HepG2 (cell line): ENCODE results near the gene CAVIN1. TPM values are rescaled to one million over a fixed set of nuclear protein-coding genes. Genes with fewer than 3 reads are reported as not detected.

ENCODE experiments used
- ELF1 ChIP-seq: sonication (generic); formaldehyde crosslinking; IDR thresholded peaks from 2 replicates; pipeline ENCODE4 v1.4.0; 2020; ENCODE audit warnings: missing genetic modification reagents
- EZH2 ChIP-seq: conservative IDR thresholded peaks from 2 replicates; pipeline ENCODE4 v1.6.1; 2012; ENCODE audit warnings: mild to moderate bottlenecking, low read depth, low read length, moderate library complexity
- ISL2 ChIP-seq: sonication (generic); formaldehyde crosslinking; IDR thresholded peaks from 2 replicates; pipeline ENCODE4 v1.5.0; 2020; ENCODE audit warnings: missing genetic modification reagents
- KMT2A ChIP-seq: sonication (generic); formaldehyde crosslinking; IDR thresholded peaks from 2 replicates; pipeline ENCODE4 v1.4.0; 2020; ENCODE audit warnings: missing genetic modification reagents
- MIER2 ChIP-seq: IDR thresholded peaks from 2 replicates; pipeline ENCODE4 v1.6.1; 2016; ENCODE audit warnings: missing biosample characterization, missing genetic modification reagents
- RBM22 ChIP-seq: fragments of 200-400 bp; formaldehyde crosslinking; optimal IDR thresholded peaks from 2 replicates; pipeline ENCODE3; 2017; ENCODE audit warnings: mild to moderate bottlenecking, low read length, moderate library complexity
- RFXAP ChIP-seq: sonication (generic); formaldehyde crosslinking; IDR thresholded peaks from 2 replicates; pipeline ENCODE4 v1.4.0; 2020; ENCODE audit warnings: missing genetic modification reagents, borderline replicate concordance
- SOX13 ChIP-seq, 3 experiments: fragments of 450-650 bp in 1 of 3; sonication (generic) in 1 of 3; formaldehyde crosslinking in 1 of 3; IDR thresholded peaks in 2 of 3; conservative IDR thresholded peaks in 1 of 3; 2 replicates each; pipeline versions ENCODE4 v1.5.0 to v1.6.1; 2016 to 2020; ENCODE audit warnings: antibody characterized with exemption in 1 of 3, mild to moderate bottlenecking in 1 of 3, missing compliant biosample characterization in 1 of 3, missing genetic modification reagents in 1 of 3, moderate library complexity in 1 of 3
- SRSF9 ChIP-seq: fragments of 200-400 bp; formaldehyde crosslinking; IDR thresholded peaks from 2 replicates; pipeline ENCODE4 v1.6.1; 2018; ENCODE audit warnings: borderline replicate concordance, mild to moderate bottlenecking, low read depth, low read length; ENCODE audit not compliant: insufficient read depth, poor library complexity, severe bottlenecking
- THAP11 ChIP-seq: IDR thresholded peaks from 2 replicates; pipeline ENCODE4 v1.6.1; 2016; ENCODE audit warnings: missing biosample characterization, missing genetic modification reagents
- U2AF2 ChIP-seq: fragments of 200-400 bp; formaldehyde crosslinking; IDR thresholded peaks from 2 replicates; pipeline ENCODE4 v1.6.1; 2017; ENCODE audit warnings: low read depth, mild to moderate bottlenecking, low read length
- ZMYM4 ChIP-seq: sonication (generic); formaldehyde crosslinking; IDR thresholded peaks from 2 replicates; pipeline ENCODE4 v1.8.1; 2023; ENCODE audit warnings: mild to moderate bottlenecking, missing genetic modification reagents
- ZNF136 ChIP-seq: sonication (generic); formaldehyde crosslinking; IDR thresholded peaks from 2 replicates; pipeline ENCODE4 v1.8.1; 2022; ENCODE audit warnings: low read depth, mild to moderate bottlenecking, moderate library complexity, missing genetic modification reagents
- ZNF274 ChIP-seq: sonication (generic); formaldehyde crosslinking; IDR thresholded peaks from 2 replicates; pipeline ENCODE4 v1.5.1; 2020; ENCODE audit warnings: mild to moderate bottlenecking, missing genetic modification reagents
- ZNF446 ChIP-seq: sonication (generic); formaldehyde crosslinking; IDR thresholded peaks from 2 replicates; pipeline ENCODE4 v1.5.0; 2020; ENCODE audit warnings: mild to moderate bottlenecking, missing genetic modification reagents
- ZNF546 ChIP-seq: sonication (generic); formaldehyde crosslinking; conservative IDR thresholded peaks from 2 replicates; pipeline ENCODE4 v1.8.1; 2023; ENCODE audit warnings: mild to moderate bottlenecking, missing genetic modification reagents
- ZNF83 ChIP-seq: sonication (generic); formaldehyde crosslinking; IDR thresholded peaks from 2 replicates; pipeline ENCODE4 v1.4.0; 2020; ENCODE audit warnings: missing genetic modification reagents, mild to moderate bottlenecking, borderline replicate concordance
- ZSCAN29 ChIP-seq: sonication (generic); formaldehyde crosslinking; conservative IDR thresholded peaks from 2 replicates; pipeline ENCODE4 v1.4.0; 2020; ENCODE audit warnings: mild to moderate bottlenecking, missing genetic modification reagents
- ZSCAN9 ChIP-seq: IDR thresholded peaks from 2 replicates; pipeline ENCODE4 v1.6.1; 2016; ENCODE audit warnings: borderline replicate concordance
- polyA plus RNA-seq, 8 experiments: library from polyadenylated mRNA; depleted of rRNA in 3 of 8; stranded (reverse) in 7 of 8; unstranded in 1 of 8; fragments of >200 nt; fragmentation: Illumina TruSeq in 4 of 8; extraction: Trizol in 4 of 8; gene quantifications; 2 replicates each; pipeline versions ENCODE4 v1.2.1 to v1.2.3, GENCODE V29; 2011 to 2016; ENCODE audit warnings: low read depth in 4 of 8, missing spikeins in 1 of 8, mixed read lengths in 1 of 8; ENCODE audit not compliant: insufficient read depth in 1 of 8
- total RNA-seq, 5 experiments: library from RNA; depleted of rRNA; stranded (reverse); fragments of >200 nt; fragmentation: Illumina TruSeq; extraction: Trizol; gene quantifications; 2 replicates each; pipeline ENCODE4 v1.2.3, GENCODE V29; 2016; ENCODE audit warnings: low read depth in 1 of 5
- TF ChIP-seq, protein P1 (sequence below): sonication (generic); formaldehyde crosslinking; IDR thresholded peaks from 2 replicates; pipeline ENCODE4 v1.8.1; 2022; ENCODE audit warnings: low read depth, mild to moderate bottlenecking, missing genetic modification reagents
- TF ChIP-seq, protein P2 (sequence below): sonication (generic); formaldehyde crosslinking; IDR thresholded peaks from 2 replicates; pipeline ENCODE4 v1.5.1; 2020; ENCODE audit warnings: mild to moderate bottlenecking, missing genetic modification reagents
- TF ChIP-seq, protein P3 (sequence below): sonication (generic); formaldehyde crosslinking; IDR thresholded peaks from 2 replicates; pipeline ENCODE4 v1.5.0; 2020; ENCODE audit warnings: missing genetic modification reagents, mild to moderate bottlenecking, borderline replicate concordance

The CAVIN1 gene
- total and polyA plus RNA-seq, 2 of the 13 experiments (the other 11 are each of a cell fraction or from before 2014, with no cell fraction given) = 15.9 to 25.5 TPM

DNA sequence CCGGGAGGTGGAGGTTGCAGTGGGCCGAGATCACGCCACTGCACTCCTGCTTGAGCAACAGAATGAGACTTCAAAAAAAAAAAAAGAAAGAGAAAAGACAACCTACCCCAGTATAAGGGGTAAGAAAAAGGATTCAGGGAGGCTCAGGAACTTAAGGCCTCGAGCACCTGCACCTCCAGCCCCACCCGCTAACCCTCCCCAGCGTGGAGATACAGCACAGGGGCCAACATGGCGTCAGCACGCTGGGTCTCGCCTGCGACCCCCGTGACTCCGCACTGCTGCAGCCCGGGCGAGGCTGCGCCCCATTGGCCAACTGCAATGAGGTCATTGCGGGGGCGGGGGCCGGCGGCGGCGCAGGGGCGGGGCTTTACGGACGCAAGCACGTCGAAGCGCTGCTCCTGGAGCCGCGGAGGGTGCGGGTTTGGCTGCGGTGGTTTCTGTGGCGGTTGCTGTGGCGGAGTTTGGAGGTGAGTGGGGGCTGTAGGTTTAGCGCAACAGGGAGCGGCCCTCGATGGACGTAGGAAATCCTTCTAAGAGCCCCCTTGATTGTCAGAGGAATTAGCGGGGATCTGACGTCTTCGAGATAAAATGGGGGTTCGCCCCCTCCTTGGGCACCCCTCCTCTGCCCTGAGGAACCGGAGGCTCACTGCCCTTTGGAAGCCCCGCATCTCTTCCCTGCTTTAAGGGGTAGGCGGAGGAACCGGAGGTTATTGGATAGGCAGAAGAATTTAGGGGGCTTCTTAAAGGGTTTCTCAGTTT lies 35.6 kb upstream of the CAVIN1 start, which contains the start of gene ATP6V0A1 (continued):
- TF ChIP-seq THAP11 (CRISPR knock-in tag) (peak; percentile 84), MIER2 (CRISPR knock-in tag) (peak; percentile 66; the same call in 1 of the 2 replicates), ZSCAN9 (CRISPR knock-in tag) (peak; percentile 45; the same call in 1 of the 2 replicates), ZNF446 (0 out of 2 replicates have a peak, but pooled peaks have one; percentile 45), RBM22 (no peak), ZNF83 (CRISPR knock-in tag) (no peak; the same call in 1 of the 2 replicates), EZH2 (no peak), SOX13 (IDR thresholded peaks at IDR 0.05) (no peak), SOX13 (CRISPR knock-in tag; conservative IDR thresholded peaks at IDR 0.05 in 1 of 2, IDR thresholded peaks at IDR 0.05 in 1 of 2) (peak in 1 of 2 experiments; percentile 22; a peak in 1 of 4 replicates), ZNF136 (CRISPR knock-in tag) (no peak), SRSF9 (no peak), RFXAP (peak; percentile 90; the same call in 1 of the 2 replicates), ZNF546 (peak; percentile 42; the same call in 1 of the 2 replicates), ZSCAN29 (no peak), U2AF2 (no peak), ISL2 (CRISPR knock-in tag) (0 out of 2 replicates have a peak, but pooled peaks have one; percentile 26), KMT2A (peak; percentile 47; the same call in 1 of the 2 replicates), ZMYM4 (CRISPR knock-in tag) (peak; percentile 87), ELF1 (CRISPR knock-in tag) (peak; percentile 42), ZNF274 (peak; percentile 57; the same call in 1 of the 2 replicates)
- TF ChIP-seq, protein P1, sequence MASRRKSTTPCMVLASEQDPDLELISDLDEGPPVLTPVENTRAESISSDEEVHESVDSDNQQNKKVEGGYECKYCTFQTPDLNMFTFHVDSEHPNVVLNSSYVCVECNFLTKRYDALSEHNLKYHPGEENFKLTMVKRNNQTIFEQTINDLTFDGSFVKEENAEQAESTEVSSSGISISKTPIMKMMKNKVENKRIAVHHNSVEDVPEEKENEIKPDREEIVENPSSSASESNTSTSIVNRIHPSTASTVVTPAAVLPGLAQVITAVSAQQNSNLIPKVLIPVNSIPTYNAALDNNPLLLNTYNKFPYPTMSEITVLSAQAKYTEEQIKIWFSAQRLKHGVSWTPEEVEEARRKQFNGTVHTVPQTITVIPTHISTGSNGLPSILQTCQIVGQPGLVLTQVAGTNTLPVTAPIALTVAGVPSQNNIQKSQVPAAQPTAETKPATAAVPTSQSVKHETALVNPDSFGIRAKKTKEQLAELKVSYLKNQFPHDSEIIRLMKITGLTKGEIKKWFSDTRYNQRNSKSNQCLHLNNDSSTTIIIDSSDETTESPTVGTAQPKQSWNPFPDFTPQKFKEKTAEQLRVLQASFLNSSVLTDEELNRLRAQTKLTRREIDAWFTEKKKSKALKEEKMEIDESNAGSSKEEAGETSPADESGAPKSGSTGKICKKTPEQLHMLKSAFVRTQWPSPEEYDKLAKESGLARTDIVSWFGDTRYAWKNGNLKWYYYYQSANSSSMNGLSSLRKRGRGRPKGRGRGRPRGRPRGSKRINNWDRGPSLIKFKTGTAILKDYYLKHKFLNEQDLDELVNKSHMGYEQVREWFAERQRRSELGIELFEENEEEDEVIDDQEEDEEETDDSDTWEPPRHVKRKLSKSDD (CRISPR knock-in tag) = peak; percentile 95
- TF ChIP-seq, protein P2, sequence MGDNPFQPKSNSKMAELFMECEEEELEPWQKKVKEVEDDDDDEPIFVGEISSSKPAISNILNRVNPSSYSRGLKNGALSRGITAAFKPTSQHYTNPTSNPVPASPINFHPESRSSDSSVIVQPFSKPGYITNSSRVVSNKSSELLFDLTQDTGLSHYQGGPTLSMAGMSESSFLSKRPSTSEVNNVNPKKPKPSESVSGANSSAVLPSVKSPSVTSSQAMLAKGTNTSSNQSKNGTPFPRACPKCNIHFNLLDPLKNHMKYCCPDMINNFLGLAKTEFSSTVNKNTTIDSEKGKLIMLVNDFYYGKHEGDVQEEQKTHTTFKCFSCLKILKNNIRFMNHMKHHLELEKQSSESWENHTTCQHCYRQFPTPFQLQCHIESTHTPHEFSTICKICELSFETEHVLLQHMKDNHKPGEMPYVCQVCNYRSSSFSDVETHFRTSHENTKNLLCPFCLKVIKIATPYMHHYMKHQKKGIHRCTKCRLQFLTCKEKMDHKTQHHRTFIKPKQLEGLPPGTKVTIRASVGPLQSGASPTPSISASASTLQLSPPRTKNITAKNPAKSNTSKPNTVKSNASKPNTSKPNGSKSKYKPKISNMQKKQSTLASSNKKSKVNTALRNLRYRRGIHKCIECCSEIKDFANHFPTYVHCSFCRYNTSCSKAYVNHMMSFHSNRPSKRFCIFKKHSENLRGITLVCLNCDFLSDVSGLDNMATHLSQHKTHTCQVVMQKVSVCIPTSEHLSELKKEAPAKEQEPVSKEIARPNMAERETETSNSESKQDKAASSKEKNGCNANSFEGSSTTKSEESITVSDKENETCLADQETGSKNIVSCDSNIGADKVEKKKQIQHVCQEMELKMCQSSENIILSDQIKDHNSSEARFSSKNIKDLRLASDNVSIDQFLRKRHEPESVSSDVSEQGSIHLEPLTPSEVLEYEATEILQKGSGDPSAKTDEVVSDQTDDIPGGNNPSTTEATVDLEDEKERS (CRISPR knock-in tag) = no peak; the same call in 1 of the 2 replicates
- TF ChIP-seq, protein P3, sequence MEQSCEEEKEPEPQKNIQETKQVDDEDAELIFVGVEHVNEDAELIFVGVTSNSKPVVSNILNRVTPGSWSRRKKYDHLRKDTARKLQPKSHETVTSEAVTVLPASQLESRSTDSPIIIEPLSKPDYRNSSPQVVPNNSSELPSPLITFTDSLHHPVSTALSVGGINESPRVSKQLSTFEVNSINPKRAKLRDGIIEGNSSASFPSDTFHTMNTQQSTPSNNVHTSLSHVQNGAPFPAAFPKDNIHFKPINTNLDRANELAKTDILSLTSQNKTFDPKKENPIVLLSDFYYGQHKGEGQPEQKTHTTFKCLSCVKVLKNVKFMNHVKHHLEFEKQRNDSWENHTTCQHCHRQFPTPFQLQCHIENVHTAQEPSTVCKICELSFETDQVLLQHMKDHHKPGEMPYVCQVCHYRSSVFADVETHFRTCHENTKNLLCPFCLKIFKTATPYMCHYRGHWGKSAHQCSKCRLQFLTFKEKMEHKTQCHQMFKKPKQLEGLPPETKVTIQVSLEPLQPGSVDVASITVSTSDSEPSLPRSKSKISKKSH (CRISPR knock-in tag) = no peak
